RWPE2 (cell line): Measurements from ENCODE around the gene FGF19.

ENCODE experiments used
- ATAC-seq: fragments of 200-7000 bp; cut with Tn5 transposase; 3 replicates; pipeline ENCODE4 v1.9.1; 2021; ENCODE audit warnings: low read depth
- DNase-seq: peaks from one replicate; pipeline ENCODE4 v3.0.0-alpha.2; 2020; ENCODE audit warnings: low spot score
- H3K27ac ChIP-seq: fragments of 450-650 bp; 2 replicates; pipeline ENCODE4 v1.5.1; 2017; ENCODE audit warnings: mild to moderate bottlenecking; ENCODE audit not compliant: poor library complexity, severe bottlenecking
- H3K27me3 ChIP-seq: fragments of 250-450 bp; sonication (Bioruptor Pico); 2 replicates; pipeline ENCODE4 v1.5.1; 2021; ENCODE audit warnings: mild to moderate bottlenecking, moderate library complexity; ENCODE audit not compliant: insufficient read depth, poor library complexity, severe bottlenecking
- H3K36me3 ChIP-seq: fragments of 250-450 bp; sonication (Bioruptor Pico); 2 replicates; pipeline ENCODE4 v1.5.1; 2020; ENCODE audit warnings: low read depth, mild to moderate bottlenecking, moderate library complexity
- H3K4me1 ChIP-seq: fragments of 250-450 bp; sonication (Bioruptor Pico); 2 replicates; pipeline ENCODE4 v1.5.1; 2021; ENCODE audit warnings: mild to moderate bottlenecking, moderate library complexity; ENCODE audit not compliant: insufficient read depth, poor library complexity, severe bottlenecking
- H3K4me3 ChIP-seq: fragments of 250-450 bp; sonication (Bioruptor Pico); 2 replicates; pipeline ENCODE4 v1.5.1; 2021; ENCODE audit warnings: mild to moderate bottlenecking, moderate library complexity; ENCODE audit not compliant: severe bottlenecking
- H3K9me3 ChIP-seq: fragments of 250-450 bp; sonication (Bioruptor Pico); 2 replicates; pipeline ENCODE4 v1.5.1; 2021; ENCODE audit warnings: mild to moderate bottlenecking, moderate library complexity; ENCODE audit not compliant: severe bottlenecking
- TF ChIP-seq, protein P1 (sequence below): fragments of 450-650 bp; IDR thresholded peaks from one replicate; pipeline ENCODE4 v1.5.1; 2017; ENCODE audit warnings: mild to moderate bottlenecking, moderate library complexity; ENCODE audit not compliant: poor library complexity, severe bottlenecking

FGF19 gene

DNA sequence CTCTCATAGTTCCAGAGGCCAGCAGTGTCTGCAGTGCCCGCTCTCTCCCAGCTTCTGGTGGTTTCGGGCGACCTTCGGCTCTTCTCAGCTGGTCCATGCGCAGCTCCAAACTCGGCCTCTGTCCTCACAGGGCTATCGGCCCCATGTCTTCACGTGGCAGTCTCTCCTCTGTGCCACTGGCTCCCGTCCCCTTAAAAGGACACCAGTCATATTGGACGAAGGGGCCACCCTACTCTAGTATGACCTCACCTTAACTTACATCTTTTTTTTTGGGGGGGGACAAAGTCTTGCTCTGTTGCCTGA, 42.5 kb downstream of the FGF19 start:
- DNase-seq (peak; percentile 43), ATAC-seq (no peak)
- 0 out of 2 replicates have a peak, but pooled peaks cover 5% of the 10 kb centered on the region for H3K36me3 ChIP-seq
- TF ChIP-seq, protein P1, sequence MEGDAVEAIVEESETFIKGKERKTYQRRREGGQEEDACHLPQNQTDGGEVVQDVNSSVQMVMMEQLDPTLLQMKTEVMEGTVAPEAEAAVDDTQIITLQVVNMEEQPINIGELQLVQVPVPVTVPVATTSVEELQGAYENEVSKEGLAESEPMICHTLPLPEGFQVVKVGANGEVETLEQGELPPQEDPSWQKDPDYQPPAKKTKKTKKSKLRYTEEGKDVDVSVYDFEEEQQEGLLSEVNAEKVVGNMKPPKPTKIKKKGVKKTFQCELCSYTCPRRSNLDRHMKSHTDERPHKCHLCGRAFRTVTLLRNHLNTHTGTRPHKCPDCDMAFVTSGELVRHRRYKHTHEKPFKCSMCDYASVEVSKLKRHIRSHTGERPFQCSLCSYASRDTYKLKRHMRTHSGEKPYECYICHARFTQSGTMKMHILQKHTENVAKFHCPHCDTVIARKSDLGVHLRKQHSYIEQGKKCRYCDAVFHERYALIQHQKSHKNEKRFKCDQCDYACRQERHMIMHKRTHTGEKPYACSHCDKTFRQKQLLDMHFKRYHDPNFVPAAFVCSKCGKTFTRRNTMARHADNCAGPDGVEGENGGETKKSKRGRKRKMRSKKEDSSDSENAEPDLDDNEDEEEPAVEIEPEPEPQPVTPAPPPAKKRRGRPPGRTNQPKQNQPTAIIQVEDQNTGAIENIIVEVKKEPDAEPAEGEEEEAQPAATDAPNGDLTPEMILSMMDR: no peak
- H3K27ac ChIP-seq: no peak overlapping the region
- H3K4me1 ChIP-seq: no peaks in the 10 kb centered on the region
- no peaks in the 10 kb centered on the region for H3K9me3 ChIP-seq
- no peaks in the 10 kb centered on the region for H3K27me3 ChIP-seq
- H3K4me3 ChIP-seq: no peak overlapping the region

DNA sequence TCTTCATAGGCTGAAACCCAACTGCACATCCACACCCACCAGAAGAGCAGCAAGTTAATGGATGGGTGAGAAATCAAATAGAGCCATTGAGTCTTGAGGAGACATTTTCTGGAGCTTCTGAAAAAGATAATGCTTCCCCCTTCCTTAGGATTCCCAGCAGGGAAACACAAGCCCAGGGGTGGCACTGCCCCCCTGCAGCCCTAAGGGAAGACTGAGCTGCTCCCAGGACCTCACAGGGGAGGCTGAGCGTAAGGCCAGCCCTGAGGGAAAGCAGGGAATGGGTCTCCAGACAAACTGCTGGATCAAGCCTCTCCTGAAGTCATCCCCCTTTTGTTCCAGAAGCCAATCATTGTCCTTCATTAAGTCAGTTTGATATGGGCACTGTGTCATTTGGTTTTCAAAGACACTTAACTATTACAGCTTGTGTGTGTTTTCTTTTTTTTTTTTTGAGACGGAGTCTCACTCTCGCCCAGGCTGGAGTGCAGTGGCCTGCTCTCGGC, 43.8 kb downstream of the FGF19 start:
- no peak overlapping the region for H3K4me3 ChIP-seq
- no peak overlapping the region for H3K27ac ChIP-seq

DNA sequence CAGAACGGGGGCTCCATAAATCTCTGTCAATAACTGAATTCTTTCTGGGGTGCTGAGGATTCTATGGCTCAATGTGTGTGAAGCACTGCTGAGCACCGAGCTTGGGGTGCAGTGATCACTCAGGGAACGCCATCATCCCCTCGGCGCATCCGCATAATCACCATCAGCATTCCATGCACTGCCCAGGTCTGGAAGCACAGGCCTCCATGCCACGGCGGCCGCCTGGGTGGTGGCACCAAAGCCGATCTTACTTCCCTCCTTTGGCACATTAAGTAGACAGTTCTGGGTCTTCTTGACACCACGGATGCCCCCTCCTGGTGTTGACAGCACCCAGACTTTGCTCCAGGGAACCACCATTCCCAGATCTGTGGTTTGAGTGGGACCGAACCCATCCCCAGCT, 44.2 kb downstream of the FGF19 start:
- H3K27ac ChIP-seq: no peak overlapping the region

More for the DNA sequence above, 43.8 kb downstream of the FGF19 start:
- Histone ChIP-seq H3K27me3 (no peaks in the 10 kb centered on the region), H3K9me3 (no peaks in the 10 kb centered on the region), H3K4me1 (no peaks in the 10 kb centered on the region), H3K36me3 (0 out of 2 replicates have a peak, but pooled peaks cover under 1% of the 10 kb centered on the region)
- ATAC-seq (no peak), DNase-seq (no peak)
- TF ChIP-seq, protein P1: no peak

DNA sequence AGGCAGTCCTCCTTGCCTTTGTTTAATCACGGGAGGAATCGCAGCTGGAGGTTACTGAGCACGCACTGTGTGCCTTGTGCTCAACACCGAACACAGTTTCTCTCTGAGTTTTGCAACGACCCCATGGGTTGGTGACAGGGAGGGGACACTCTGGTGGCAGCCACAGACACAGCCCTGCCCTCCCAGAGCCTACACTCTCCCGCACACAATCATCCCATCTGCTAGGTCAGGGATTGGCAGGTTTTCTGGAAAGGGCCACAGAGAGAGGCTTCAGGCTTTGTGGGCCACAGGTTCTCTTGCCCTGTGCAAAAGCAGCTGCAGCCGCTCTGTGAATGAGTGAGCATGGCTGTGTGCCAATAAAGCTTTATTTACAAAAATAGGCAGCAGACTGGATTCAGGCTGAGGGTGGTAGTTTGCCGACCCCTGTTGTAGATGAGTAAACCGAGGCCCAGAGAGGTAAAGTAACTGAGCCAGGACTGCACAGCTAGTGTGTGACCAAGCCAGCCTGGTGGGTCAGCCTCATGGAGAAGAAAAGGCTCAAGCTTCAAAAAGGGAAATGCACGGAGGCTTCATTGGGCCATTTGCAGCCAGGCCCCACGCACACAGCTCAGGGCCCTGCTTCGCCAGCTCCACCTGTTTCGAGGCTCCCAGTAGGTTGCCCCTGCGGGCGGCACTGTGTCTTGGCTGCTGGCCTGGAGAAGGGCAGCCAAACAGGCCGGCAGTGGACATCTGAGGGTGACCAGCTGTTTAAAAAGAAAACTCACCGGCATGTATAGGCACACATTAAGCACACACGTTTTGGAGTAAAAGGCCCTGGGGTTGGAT, 45.0 kb downstream of the FGF19 start:
- H3K9me3 ChIP-seq: no peaks in the 10 kb centered on the region
- ATAC-seq: no peak
- peaks cover 4% of the 10 kb centered on the region for H3K36me3 ChIP-seq
- peak; percentile 36 for DNase-seq
- H3K27me3 ChIP-seq: no peaks in the 10 kb centered on the region
- H3K4me3 ChIP-seq: no peak overlapping the region
- TF ChIP-seq, protein P1: no peak
- H3K27ac ChIP-seq: no peak overlapping the region
- H3K4me1 ChIP-seq: peaks cover 4% of the 10 kb centered on the region

More for the DNA sequence above, 44.2 kb downstream of the FGF19 start:
- Histone ChIP-seq H3K36me3 (no peaks in the 10 kb centered on the region), H3K27me3 (no peaks in the 10 kb centered on the region), H3K4me1 (peaks cover 1% of the 10 kb centered on the region), H3K9me3 (no peaks in the 10 kb centered on the region), H3K4me3 (no peak overlapping the region)
- TF ChIP-seq, protein P1: no peak
- DNase-seq: peak; percentile 33
- no peak for ATAC-seq
